ENCODE measurements around the gene AGFG1.

The AGFG1 gene

GRCh38 chr2:227462462-227462951 lies 9.4 kb upstream of the AGFG1 start:
- DNase-seq: peak; percentile 47 to 48

DNA sequence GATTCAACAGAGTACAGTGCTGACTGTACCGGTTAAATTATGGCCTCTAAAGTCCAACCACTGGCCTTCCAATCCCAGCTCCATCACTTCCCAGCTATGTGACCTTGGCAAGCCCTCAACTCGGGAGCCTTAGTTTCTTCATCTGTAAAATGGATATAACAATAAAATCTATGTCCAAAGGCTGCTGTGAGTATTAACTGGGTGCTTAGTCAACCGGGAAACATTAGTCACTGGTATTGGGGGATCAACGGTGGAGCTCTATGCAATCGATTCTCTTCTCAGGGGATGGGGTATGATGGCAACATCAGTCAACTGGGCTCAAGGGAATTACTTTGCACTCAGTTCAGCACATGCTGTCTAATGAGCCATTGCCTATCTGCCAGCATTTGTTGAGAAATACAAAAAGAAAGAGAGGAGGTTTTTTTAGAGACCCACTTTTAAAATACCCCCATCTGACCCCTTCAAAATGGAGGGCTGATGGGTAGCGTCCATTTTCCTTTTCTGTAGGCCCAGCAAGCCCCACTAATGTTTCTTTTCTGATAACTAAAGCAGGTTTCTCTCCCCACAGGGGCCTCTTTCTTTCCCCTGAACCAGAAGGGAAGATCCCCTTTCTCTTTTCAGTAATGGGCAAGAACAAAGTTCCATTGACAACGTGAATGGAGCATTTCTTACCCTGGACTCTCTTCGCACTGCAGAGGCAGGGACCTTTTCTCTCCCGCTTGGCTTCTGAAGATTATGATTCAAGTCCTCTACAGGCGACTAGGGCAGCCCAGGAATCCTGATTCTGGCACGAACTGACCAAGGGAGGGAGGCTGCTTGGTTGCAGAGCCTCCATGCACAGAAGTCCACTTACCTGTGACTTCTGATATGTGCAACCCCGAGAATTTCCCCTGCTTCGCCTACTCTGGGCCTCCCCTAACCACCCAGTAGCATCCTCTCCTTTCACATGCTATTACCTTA lies 8.7 kb upstream of the AGFG1 start:
- DNase-seq: peak; percentile 27 to 28

DNA sequence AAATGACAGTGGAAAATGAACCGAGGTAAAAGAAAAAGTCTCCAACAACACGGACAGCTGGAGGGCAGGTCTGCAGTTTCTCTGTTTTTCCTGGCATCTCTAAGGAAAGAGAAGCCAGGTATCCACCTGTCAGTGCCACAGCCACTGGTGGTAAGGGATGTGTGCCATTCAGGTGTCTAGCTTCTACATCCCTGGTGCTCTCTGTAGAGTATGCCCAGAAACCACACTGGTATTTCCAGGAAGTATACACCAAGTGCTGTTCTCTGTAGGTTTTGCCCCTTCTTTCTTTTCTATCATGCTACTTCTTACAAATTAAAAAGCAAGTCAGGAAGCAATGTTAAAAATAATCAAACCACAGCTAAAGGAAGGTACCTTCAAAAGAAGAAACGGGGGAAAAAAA lies 7.6 kb upstream of the AGFG1 start:
- DNase-seq: no peak

GRCh38 chr2:227464851-227465250 lies 7.1 kb upstream of the AGFG1 start:
- peak in 1 of 2 donors; percentile 46 for DNase-seq

DNA sequence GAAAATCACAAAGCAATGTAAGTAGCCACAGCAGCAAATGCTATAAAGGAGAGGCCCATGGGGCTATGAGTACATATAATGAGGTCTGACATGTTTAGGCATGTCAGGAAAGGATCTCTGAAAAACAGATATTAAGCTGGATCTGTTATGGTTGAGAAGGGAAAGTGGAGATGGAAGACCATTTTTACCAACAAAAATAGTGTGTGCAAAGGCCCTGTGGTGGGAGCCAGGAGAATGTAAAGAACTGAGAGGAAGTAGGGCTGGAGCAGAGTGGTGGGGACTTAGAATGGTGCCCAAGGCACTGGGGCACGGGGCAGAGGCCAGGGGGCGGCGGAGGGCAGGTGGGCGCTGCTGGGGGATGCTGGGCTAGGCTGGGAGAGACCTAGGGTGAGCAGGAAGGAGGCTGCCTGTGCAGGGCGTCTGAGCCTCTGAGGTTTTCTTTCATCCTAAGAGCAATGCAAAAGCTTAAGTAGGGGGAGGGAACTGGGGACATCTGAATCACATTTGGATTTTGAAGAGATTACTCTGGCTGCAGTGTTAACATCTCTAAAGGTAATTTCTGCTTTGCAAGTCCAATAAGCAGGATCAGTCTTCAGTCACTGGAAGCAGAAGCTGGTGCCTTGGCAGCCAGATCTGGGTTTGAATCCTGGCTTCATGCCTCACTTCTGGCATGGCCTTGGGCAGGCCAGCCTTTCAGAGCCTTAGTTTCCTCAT lies 4.9 kb upstream of the AGFG1 start:
- DNase-seq: no peak

DNA sequence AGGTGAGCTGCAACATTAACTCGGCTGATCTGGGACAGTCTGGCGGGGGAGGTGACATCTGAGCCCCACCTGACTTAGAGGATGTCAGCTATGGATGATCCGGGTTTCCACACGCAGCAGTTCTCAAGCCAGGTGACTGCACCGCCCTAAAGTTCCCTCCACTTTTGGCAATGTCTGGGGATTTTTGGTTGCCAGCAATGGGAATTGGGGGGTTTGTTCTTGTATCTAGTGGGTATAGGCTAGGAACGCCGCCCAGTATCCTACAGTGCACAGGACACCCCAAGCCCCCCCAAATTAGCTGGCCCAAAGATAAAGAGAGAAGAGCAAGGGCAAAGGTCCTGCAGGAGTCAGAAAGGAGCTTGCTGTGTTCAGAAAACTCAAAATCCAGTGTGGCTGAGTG lies 544 bp upstream of the AGFG1 start:
- no peak for DNase-seq

DNA sequence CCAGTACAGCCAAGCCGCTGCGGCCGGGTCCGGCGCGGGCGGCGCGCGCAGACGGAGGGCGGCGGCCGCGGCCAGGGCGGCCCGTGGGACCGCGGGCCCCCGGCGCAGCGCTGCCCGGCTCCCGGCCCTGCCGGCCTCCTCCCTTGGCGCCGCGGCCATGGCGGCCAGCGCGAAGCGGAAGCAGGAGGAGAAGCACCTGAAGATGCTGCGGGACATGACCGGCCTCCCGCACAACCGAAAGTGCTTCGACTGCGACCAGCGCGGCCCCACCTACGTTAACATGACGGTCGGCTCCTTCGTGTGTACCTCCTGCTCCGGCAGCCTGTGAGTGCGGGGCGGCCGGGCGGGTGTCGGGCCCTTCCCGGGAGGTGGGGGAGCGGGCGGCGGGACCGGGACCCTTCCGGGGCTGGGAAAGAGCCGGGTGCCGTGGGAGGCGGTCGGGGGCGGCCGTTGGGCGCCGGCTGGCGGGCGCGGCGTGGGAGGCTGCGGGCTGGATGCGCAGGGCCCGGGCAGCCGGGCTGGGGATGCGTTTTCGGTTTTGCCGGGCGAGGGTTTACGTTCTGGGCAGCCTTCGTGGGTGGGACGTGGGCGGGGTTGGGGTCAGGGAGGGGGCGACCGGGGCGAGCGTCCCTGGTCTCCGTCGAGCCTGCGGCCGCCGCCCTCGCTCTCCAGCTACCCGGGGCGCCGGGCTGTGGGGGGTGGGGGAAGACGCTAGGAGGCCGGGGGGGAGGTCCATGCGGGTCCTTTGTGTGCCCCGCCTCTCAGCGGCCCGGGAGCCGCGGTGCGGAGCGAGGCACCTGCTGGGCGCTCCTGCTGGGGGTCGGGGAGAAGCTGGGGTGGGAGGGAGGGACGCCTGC lies 537 bp downstream of the AGFG1 start:
- peak; percentile 60 to 63 for DNase-seq

DNA sequence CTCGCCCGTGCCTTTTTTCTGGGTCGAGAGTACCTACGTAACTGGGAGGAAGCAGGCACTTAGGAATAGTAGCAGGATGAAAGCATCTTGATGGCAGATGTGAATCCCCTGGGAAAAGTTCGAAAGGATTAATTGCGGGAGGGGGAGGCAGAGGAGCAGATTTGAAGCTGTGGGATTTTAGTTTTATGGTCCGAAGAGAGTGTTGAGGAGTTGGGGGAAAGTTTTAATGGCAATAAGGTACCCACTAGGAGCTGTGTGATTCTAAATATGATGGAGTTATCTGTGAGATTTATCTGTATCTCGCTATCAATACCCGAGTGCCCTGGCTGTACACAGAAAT lies 1.1 kb downstream of the AGFG1 start:
- DNase-seq: no peak

DNA sequence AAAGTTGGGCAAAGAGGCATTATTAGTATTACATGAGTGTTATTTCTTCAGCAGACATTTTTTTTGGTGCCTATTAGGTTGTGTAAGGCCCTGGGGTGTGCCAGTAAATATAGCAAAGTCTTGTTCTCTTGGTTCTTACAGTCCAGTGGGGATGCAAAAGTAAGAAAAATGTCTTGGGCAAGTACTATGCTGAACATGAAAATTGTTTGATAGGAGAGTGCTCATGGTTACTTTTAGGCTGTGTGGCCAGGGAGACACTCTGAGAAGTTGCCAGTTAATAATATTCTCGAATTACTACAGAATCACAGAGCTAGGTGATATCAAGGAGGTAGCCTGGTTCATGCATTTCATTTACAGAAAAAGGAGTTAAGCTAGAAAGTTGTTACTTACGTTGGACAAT lies 1.9 kb downstream of the AGFG1 start:
- no peak for DNase-seq

- no peak for DNase-seq
These were observed 2.5 kb downstream of the AGFG1 start for GRCh38 chr2:227474410-227474809.

DNA sequence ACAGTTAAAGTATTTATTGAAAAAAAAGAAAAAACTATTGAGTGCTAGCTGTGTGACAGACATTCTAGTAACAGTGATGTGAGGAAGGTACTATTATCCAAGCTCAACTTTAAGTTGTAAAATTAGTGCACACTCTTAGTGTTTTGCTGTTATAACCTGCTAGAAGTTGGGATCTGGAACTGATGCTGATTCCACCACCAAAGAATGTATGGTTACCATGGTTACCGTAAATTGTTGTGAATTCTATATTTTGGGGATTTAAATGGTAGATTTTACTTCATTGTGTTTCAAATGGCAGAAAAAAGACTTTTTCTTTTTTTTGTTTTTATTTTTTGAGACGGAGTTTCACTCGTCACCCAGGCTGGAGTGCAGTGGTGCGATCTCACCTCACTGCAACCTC lies 5.3 kb downstream of the AGFG1 start:
- DNase-seq: no peak

GRCh38 chr2:227479865-227480475 lies 8.0 kb downstream of the AGFG1 start:
- DNase-seq: no peak

DNA sequence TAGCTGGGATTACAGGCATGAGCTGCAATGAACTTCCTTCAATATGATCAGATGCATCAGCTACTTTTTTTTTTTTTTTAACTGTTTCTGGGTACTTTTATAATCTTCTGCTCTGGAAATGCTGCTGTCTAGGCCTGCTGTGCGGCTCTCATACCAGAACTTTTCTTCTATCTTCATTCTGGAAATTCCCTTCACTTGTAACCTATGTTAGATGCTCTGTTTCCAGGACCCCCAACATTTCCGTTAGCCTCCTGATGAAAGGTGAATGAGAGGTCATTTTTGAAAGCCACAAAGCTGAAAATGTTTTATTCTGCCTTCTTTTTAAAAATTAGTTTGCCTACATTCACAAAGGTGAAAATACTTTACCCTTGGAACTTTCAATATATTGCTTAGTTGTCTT lies 8.6 kb downstream of the AGFG1 start:
- no peak for DNase-seq

- DNase-seq: no peak
These were observed 10.8 kb downstream of the AGFG1 start for GRCh38 chr2:227482638-227483340.

DNA sequence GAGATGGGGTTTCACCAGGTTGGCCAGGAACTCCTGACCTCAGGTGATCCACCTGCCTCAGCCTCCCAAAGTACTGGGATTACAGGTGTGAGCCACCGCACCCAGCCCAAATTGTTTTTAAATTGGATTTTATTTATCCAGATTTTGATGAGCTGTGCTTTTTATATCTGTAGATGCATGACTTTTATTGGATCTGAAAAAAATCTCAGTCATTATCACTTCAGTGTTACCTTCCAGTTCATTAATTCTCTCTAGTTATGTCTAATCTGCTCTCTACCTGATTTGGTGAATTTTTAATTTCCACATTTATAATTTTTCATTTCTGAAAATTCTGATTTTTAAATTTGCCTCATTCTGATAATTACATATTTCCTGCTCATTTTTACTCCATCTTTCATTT lies 13.5 kb downstream of the AGFG1 start:
- no peak for DNase-seq

GRCh38 chr2:227486688-227487087 lies 14.7 kb downstream of the AGFG1 start:
- no peak for DNase-seq

GRCh38 chr2:227488045-227488444 lies 16.1 kb downstream of the AGFG1 start:
- no peak for DNase-seq

GRCh38 chr2:227491386-227491785 lies 19.4 kb downstream of the AGFG1 start:
- no peak for DNase-seq

GRCh38 chr2:227493524-227493923 lies 21.6 kb downstream of the AGFG1 start:
- no peak for DNase-seq

DNA sequence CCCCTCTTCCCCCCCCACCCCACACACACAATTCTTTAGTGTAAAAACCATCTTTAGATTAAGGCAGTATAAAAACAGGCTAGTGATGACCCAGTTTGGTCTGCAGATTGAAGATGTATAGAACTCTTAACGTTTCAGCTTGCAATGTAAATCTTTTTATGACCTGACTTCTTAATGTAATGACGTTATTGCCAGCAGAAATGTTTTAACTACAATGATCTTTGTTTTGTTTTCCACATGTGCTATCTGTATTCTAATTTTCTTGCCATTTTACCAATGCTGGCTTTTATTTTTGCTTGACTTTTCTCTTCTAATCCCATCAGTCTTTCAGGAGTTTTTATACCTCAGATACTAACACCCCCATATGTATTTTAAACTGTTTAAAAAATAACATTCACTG lies 25.2 kb downstream of the AGFG1 start:
- no peak for DNase-seq

- no peak for DNase-seq
These were observed 27.8 kb downstream of the AGFG1 start for GRCh38 chr2:227499627-227500300.

DNA sequence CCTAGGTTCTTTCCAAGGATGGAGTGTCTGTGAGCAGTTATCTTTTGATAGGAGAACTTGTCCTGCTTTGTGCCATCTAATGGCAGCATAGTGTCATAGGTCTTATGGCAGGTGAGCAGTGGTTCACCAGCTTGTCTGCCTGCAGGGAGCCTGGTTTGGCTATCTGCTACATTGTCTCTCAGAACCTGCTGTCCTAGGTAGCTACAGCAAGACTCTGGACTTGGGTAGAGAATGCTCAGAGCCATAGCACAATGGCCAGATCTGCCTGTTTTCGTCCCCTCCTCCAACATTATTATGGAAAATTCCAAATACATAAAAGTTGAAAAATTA lies 28.3 kb downstream of the AGFG1 start:
- DNase-seq: no peak

Data from stimulated activated CD4-positive, alpha-beta T cell treated with anti-CD3 and anti-CD28 coated beads, Interleukin-2, amount 100 ng/mL, for 24 hours (primary cell).